ENCODE results near the gene SYNGR1.
"Not testable (repeated sequence)": the region's sequence is repeated elsewhere in the genome, so short reads cannot be mapped to it uniquely, and the experiment has no call there.

SYNGR1 gene

DNA sequence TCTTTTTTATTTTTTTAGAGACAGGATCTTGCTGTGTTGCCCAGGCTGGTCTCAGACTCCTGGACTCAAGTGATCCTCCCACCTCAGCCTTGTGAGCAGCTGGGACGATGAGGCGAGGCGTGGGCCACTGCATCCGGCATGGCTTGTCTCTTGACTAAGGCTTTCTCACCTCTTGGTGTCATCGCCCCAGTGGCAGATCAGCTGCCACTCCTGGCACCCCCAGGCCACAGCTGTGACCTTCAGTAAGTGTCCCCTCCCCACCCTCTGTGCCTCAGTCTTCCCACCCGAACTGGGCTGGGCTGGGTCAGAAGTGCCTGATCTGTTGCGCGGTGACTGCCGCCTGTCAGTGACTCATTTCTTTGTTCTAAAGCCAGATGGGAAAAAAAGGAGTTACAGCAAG is 3.6 kb downstream of the SYNGR1 start:
- peaks cover 22% of the 10 kb centered on the region for H3K4me1 ChIP-seq (ENCODE audit: control insufficient read depth, insufficient read depth, low read length, poor library complexity, severe bottlenecking)
- WGBS, 2 experiments (ENCODE audit: insufficient coverage in 2 of 2): 87 to 94% methylated on average over 7 to 9 of the region's 9 CpGs
- no peak overlapping the region for H3K27ac ChIP-seq (ENCODE audit: low read depth, low read length, severe bottlenecking)
- no peaks in the 10 kb centered on the region for H3K9me3 ChIP-seq (ENCODE audit: control insufficient read depth, low read length)
- H3K36me3 ChIP-seq (ENCODE audit: control insufficient read depth, insufficient read depth, low read length): no peaks in the 10 kb centered on the region
- H3K4me3 ChIP-seq (ENCODE audit: extremely low read depth, insufficient read depth, low read length, poor library complexity, severe bottlenecking): no peak overlapping the region

DNA sequence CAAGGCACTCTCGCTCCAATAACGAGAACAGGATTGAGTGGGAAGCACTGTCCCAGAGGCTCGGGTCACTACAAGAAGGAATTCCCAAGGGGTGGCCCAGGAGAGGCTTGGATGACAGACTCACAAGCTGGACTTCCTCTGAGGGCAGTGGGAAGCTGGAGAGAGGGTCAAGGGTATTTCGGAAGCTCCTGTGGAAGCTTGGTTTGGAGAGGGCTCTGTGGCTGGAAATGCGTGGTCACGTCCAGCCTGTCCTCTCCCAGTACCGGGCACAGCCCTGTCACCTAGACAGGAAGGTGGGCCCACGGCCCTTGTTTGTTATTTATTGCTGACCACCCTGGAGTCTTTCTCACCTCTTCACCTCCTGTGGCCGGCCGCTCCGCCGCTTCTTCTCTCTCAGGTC is 5.3 kb downstream of the SYNGR1 start:
- Histone ChIP-seq H3K27ac (ENCODE audit: low read depth, low read length, severe bottlenecking) (no peak overlapping the region), H3K36me3 (ENCODE audit: control insufficient read depth, insufficient read depth, low read length) (no peaks in the 10 kb centered on the region), H3K9me3 (ENCODE audit: control insufficient read depth, low read length) (no peaks in the 10 kb centered on the region), H3K4me1 (ENCODE audit: control insufficient read depth, insufficient read depth, low read length, poor library complexity, severe bottlenecking) (peaks cover 17% of the 10 kb centered on the region), H3K4me3 (ENCODE audit: extremely low read depth, insufficient read depth, low read length, poor library complexity, severe bottlenecking) (no peak overlapping the region)
- 96 to 99% methylated on average over 8 of the region's 12 CpGs for WGBS, 2 experiments (ENCODE audit: insufficient coverage in 2 of 2)

DNA sequence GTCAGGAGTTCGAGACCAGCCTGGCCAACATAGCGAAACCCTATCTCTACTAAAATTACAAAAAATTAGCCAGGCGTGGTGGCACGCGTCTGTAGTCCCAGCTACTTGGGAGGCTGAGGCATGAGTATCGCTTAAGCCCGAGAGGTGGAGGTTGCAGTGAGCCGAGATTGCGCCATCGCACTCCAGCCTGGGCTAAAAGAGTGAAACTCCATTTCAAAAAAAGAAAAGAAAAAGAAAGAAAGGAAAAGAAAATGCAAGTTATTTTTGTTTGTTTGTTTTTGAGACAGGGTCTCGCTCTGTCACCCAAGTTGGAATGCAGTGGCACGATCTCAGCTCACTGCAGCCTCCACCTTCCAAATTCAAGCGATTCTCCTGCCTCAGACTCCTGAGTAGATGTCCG is 6.0 kb downstream of the SYNGR1 start:
- H3K9me3 ChIP-seq (ENCODE audit: control insufficient read depth, low read length); H3K4me3 ChIP-seq (ENCODE audit: extremely low read depth, insufficient read depth, low read length, poor library complexity, severe bottlenecking); H3K27ac ChIP-seq (ENCODE audit: low read depth, low read length, severe bottlenecking); H3K36me3 ChIP-seq (ENCODE audit: control insufficient read depth, insufficient read depth, low read length): not testable (repeated sequence)
- 97 to 100% methylated on average over 5 to 9 of the region's 14 CpGs for WGBS, 2 experiments (ENCODE audit: insufficient coverage in 2 of 2)
- H3K4me1 ChIP-seq (ENCODE audit: control insufficient read depth, insufficient read depth, low read length, poor library complexity, severe bottlenecking): peaks cover 18% of the 10 kb centered on the region

DNA sequence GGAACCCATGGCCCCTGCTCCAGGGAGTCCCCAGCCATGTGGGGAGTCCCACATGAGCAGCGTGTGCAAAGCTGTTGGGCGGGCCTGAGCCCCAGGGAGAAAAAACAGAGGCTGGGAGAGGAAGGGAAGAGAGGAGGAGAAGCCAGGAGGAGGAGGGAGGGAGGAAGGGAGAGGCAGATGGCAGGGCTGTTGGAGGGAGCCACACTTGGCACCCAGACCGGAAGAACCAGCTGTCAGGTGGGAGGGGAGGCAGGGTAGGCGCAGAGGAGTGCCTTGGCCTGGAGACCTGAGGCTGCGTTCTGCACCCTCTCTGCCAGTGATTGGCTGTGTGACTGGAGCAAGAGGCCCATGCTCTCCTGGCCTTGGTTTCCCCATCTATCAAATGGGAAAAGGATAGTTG is 6.7 kb downstream of the SYNGR1 start:
- Histone ChIP-seq H3K9me3 (ENCODE audit: control insufficient read depth, low read length) (no peaks in the 10 kb centered on the region), H3K27ac (ENCODE audit: low read depth, low read length, severe bottlenecking) (no peak overlapping the region), H3K4me3 (ENCODE audit: extremely low read depth, insufficient read depth, low read length, poor library complexity, severe bottlenecking) (no peak overlapping the region), H3K36me3 (ENCODE audit: control insufficient read depth, insufficient read depth, low read length) (no peaks in the 10 kb centered on the region), H3K4me1 (ENCODE audit: control insufficient read depth, insufficient read depth, low read length, poor library complexity, severe bottlenecking) (peaks cover 11% of the 10 kb centered on the region)
- WGBS, 2 experiments (ENCODE audit: insufficient coverage in 2 of 2): 79 to 95% methylated on average over 3 to 5 of the region's 5 CpGs

DNA sequence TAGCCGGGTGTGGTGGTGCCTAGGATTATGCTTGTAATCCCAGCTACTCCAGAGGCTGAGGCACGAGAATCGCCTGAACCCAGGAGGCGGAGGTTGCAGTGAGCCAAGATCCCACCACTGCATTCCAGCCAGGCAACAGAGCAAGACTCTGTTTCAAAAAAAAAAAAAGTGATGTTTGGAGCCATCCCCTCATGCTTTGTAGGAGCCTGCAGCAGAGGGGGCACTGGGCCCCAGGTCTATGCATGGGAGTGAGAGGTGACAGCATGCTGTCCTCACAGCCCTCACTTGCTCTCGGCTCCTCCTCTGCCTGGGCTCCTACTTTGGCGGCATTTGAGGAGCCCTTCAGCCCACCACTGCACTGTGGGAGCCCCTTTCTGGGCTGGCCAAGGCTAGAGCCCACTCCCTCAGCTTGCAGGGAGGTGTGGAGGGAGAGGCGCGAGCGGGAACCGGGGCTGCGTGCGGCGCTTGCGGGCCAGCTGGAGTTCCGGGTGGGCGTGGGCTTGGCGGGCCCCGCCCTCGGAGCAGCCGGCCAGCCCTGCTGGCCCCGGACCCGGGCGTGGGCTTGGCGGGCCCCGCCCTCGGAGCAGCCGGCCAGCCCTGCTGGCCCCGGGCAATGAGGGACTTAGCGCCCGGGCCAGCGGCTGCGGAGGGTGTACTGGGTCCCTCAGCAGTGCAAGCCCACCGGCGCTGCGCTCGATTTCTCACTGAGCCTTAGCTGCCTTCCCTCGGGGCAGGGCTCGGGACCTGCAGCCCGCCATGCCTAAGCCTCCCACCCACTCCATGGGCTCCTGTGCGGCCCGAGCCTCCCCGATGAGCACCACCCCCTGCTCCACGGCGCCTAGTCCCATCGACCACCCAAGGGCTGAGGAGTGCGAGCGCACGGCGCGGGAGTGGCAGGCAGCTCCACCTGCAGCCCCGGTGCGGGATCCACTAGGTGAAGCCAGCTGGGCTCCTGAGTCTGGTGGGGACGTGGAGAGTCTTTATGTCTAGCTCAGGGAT is 7.6 kb downstream of the SYNGR1 start:
- not testable (repeated sequence) for H3K36me3 ChIP-seq (ENCODE audit: control insufficient read depth, insufficient read depth, low read length); H3K27ac ChIP-seq (ENCODE audit: low read depth, low read length, severe bottlenecking); H3K9me3 ChIP-seq (ENCODE audit: control insufficient read depth, low read length); H3K4me3 ChIP-seq (ENCODE audit: extremely low read depth, insufficient read depth, low read length, poor library complexity, severe bottlenecking)
- peaks cover 12% of the 10 kb centered on the region for H3K4me1 ChIP-seq (ENCODE audit: control insufficient read depth, insufficient read depth, low read length, poor library complexity, severe bottlenecking)
- WGBS, 2 experiments (ENCODE audit: insufficient coverage in 2 of 2): 75 to 89% methylated on average over 15 to 21 of the region's 53 CpGs

DNA sequence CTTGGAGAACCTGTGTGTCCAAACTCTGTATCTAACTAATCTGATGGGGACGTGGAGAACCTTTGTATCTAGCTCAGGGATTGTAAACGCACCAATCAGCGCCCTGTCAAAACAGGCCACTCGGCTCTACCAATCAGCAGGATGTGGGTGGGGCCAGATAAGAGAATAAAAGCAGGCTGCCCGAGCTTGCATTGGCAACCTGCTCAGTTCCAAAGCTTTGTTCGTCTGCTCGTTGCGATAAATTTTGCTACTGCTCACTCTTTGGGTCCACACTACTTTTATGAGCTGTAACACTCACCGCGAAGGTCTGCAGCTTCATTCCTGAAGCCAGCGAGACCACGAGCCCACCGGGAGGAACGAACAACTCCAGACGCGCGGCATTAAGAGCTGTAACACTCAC is 8.4 kb downstream of the SYNGR1 start:
- H3K4me1 ChIP-seq (ENCODE audit: control insufficient read depth, insufficient read depth, low read length, poor library complexity, severe bottlenecking): peaks cover 15% of the 10 kb centered on the region
- 94 to 96% methylated on average over 13 to 14 of the region's 17 CpGs for WGBS, 2 experiments (ENCODE audit: insufficient coverage in 2 of 2)
- H3K27ac ChIP-seq (ENCODE audit: low read depth, low read length, severe bottlenecking); H3K36me3 ChIP-seq (ENCODE audit: control insufficient read depth, insufficient read depth, low read length); H3K4me3 ChIP-seq (ENCODE audit: extremely low read depth, insufficient read depth, low read length, poor library complexity, severe bottlenecking); H3K9me3 ChIP-seq (ENCODE audit: control insufficient read depth, low read length): not testable (repeated sequence)

DNA sequence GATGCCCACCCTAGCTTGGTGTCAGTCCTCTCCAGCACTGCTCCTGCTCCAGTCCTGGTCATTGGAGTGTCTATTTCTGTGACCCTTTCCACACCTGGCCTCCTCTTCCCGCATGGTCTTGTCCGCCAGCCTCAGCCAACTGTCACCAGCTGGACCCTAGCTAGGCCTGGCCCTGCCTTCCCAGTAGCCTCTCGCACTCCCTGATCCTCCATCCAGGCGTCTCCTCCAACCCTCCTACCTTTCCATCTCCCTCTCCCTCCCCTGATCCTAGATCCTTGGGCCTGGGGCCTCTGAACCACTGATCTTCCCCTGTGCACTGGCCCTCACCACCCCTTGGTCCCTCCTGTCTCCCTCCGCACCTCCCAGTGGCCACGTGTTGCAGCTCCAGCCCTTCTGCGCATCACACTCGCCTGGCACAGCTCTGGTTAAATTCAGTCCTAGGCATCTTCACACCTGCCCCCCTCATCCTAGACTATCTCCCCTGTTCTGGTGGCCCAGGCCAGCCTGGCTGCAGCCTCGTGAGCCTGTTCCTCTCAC is 9.9 kb downstream of the SYNGR1 start:
- Histone ChIP-seq H3K36me3 (ENCODE audit: control insufficient read depth, insufficient read depth, low read length) (no peaks in the 10 kb centered on the region), H3K27ac (ENCODE audit: low read depth, low read length, severe bottlenecking) (no peak overlapping the region), H3K9me3 (ENCODE audit: control insufficient read depth, low read length) (no peaks in the 10 kb centered on the region), H3K4me1 (ENCODE audit: control insufficient read depth, insufficient read depth, low read length, poor library complexity, severe bottlenecking) (peaks cover 23% of the 10 kb centered on the region), H3K4me3 (ENCODE audit: extremely low read depth, insufficient read depth, low read length, poor library complexity, severe bottlenecking) (no peak overlapping the region)
- 89 to 90% methylated on average over 7 to 9 of the region's 9 CpGs for WGBS, 2 experiments (ENCODE audit: insufficient coverage in 2 of 2)

DNA sequence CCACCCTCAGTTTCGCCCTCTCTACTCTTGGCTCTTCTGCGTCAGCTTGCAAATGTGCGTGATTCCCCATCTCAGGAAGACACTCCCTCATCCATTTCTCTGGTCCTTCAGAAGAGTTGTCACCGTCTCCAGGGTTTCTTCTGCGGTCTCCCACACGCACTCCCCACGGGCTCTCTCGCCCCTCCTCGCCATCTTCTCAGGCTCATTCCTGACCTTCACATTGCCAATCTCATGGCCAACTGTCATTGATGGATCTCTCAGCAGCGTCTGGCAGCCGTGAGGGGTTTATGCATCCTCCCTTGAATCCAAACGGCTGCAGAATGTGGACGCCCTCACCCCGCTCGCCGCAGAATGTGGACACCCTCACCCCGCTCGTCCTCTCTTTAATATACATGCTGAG is 10.5 kb downstream of the SYNGR1 start:
- Histone ChIP-seq H3K27ac (ENCODE audit: low read depth, low read length, severe bottlenecking) (no peak overlapping the region), H3K9me3 (ENCODE audit: control insufficient read depth, low read length) (no peaks in the 10 kb centered on the region), H3K36me3 (ENCODE audit: control insufficient read depth, insufficient read depth, low read length) (no peaks in the 10 kb centered on the region), H3K4me1 (ENCODE audit: control insufficient read depth, insufficient read depth, low read length, poor library complexity, severe bottlenecking) (peaks cover 23% of the 10 kb centered on the region), H3K4me3 (ENCODE audit: extremely low read depth, insufficient read depth, low read length, poor library complexity, severe bottlenecking) (no peak overlapping the region)
- WGBS, 2 experiments (ENCODE audit: insufficient coverage in 2 of 2): 92 to 96% methylated on average over 12 to 13 of the region's 18 CpGs

DNA sequence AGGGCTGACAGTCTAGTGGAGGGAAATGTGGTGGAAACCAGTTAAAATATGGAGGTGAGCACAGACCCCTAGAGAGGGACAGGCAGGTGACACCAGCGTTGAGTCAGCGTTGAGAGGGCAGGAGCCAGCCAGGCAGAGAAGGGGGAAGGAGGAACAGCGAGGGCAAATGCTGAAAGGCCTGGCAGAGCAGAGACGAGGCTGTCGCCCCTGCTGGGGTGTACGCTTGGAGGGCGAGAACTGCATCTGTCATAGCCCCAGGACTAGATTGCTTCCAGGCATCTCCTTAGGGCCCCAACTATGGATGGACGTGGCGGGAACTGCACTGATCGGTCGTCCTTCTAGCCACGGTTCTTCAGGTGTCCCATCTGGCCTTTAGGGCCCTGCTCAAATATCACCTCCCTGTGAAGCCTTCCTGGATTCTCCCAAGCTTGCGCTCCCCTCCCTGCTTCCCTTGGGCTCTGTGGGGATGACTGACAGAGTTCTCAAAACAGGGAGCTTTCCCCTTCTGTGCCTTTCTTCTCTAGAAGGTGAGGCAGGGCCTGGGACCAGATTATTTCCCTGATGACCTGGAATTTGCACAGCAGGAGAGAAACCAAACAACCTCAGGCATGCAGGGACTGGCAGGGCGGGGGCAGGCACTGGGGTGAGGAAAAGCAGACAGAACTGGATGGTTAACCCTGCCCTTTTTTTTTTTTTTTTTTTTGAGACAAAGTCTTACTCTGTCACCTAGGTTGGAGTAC is 11.1 kb downstream of the SYNGR1 start:
- Histone ChIP-seq H3K4me3 (ENCODE audit: extremely low read depth, insufficient read depth, low read length, poor library complexity, severe bottlenecking) (no peak overlapping the region), H3K27ac (ENCODE audit: low read depth, low read length, severe bottlenecking) (no peak overlapping the region), H3K4me1 (ENCODE audit: control insufficient read depth, insufficient read depth, low read length, poor library complexity, severe bottlenecking) (peaks cover 23% of the 10 kb centered on the region), H3K9me3 (ENCODE audit: control insufficient read depth, low read length) (no peaks in the 10 kb centered on the region), H3K36me3 (ENCODE audit: control insufficient read depth, insufficient read depth, low read length) (no peaks in the 10 kb centered on the region)
- WGBS, 2 experiments (ENCODE audit: insufficient coverage in 2 of 2): 75 to 83% methylated on average over 11 to 14 of the region's 14 CpGs

DNA sequence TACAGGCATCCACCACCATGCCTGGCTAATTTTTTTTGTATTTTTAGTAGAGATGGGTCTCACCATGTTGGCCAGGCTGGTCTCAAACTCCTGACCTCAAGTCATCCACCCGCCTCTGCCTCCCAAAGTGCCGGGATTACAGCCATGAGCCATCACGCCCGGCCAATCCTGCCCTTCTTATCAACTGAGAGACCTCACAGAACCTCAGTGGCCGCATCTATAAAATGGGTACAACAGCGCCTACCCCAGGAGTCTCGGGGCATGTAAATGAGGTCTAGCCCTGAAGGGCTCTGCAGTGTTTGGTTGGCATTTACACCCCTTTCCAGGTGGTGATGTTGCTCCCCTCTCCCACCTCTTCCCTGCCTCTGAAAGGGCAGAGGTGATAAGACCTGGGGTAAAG is 11.7 kb downstream of the SYNGR1 start:
- Histone ChIP-seq H3K9me3 (ENCODE audit: control insufficient read depth, low read length) (no peaks in the 10 kb centered on the region), H3K4me1 (ENCODE audit: control insufficient read depth, insufficient read depth, low read length, poor library complexity, severe bottlenecking) (peaks cover 23% of the 10 kb centered on the region), H3K4me3 (ENCODE audit: extremely low read depth, insufficient read depth, low read length, poor library complexity, severe bottlenecking) (no peak overlapping the region), H3K36me3 (ENCODE audit: control insufficient read depth, insufficient read depth, low read length) (no peaks in the 10 kb centered on the region), H3K27ac (ENCODE audit: low read depth, low read length, severe bottlenecking) (no peak overlapping the region)
- 96 to 98% methylated on average over 5 to 7 of the region's 7 CpGs for WGBS, 2 experiments (ENCODE audit: insufficient coverage in 2 of 2)

Data from mesodermal cell (in vitro differentiated cells).